GM23338 (cell line): ENCODE results near the gene GNAT3. TPM values are rescaled to one million over a fixed set of nuclear protein-coding genes. Genes with fewer than 3 reads are reported as not detected.

Experiments
- ATAC-seq: fragments of 200-7000 bp; cut with Tn5 transposase; 3 replicates; pipeline ENCODE4 v1.9.1; 2020
- DNase-seq: peaks from one replicate; pipeline ENCODE4 v3.0.0-alpha.2; 2015; ENCODE audit warnings: low spot score
- H2AFZ ChIP-seq: fragments of 200-600 bp; sonication (generic); 2 replicates; pipeline ENCODE4 v1.8.0; 2016; ENCODE audit warnings: antibody characterized with exemption, mild to moderate bottlenecking, moderate library complexity
- H3F3A ChIP-seq: fragments of 200-600 bp; sonication (generic); replicated peaks from 2 replicates; pipeline ENCODE4 v1.8.0; 2017; ENCODE audit warnings: antibody characterized with exemption, mixed run types, low read depth
- H3K27ac ChIP-seq: fragments of 200-600 bp; sonication (generic); 2 replicates; pipeline ENCODE4 v1.6.1; 2016; ENCODE audit warnings: low read depth
- H3K27me3 ChIP-seq: fragments of 200-600 bp; sonication (generic); 2 replicates; pipeline ENCODE4 v1.8.0; 2016; ENCODE audit warnings: mild to moderate bottlenecking, mixed run types, moderate library complexity; ENCODE audit not compliant: insufficient read depth
- H3K36me3 ChIP-seq: fragments of 200-600 bp; sonication (generic); 2 replicates; pipeline ENCODE4 v1.8.0; 2016; ENCODE audit warnings: mild to moderate bottlenecking; ENCODE audit not compliant: insufficient read depth
- H3K4me1 ChIP-seq: fragments of 200-600 bp; sonication (generic); 2 replicates; pipeline ENCODE4 v1.8.0; 2016; ENCODE audit warnings: mild to moderate bottlenecking, moderate library complexity; ENCODE audit not compliant: insufficient read depth
- H3K4me2 ChIP-seq: fragments of 200-600 bp; sonication (generic); 2 replicates; pipeline ENCODE4 v1.7.1; 2017; ENCODE audit warnings: mixed run types
- H3K4me3 ChIP-seq: fragments of 200-600 bp; sonication (generic); 2 replicates; pipeline ENCODE4 v1.6.1; 2016; ENCODE audit warnings: mixed run types
- H3K79me2 ChIP-seq: fragments of 200-600 bp; sonication (generic); replicated peaks from 2 replicates; pipeline ENCODE4 v1.8.0; 2017; ENCODE audit warnings: mild to moderate bottlenecking; ENCODE audit not compliant: insufficient read depth
- H3K9me2 ChIP-seq: fragments of 200-600 bp; sonication (generic); 2 replicates; pipeline ENCODE4 v1.8.0; 2017; ENCODE audit not compliant: insufficient read depth
- H4K20me1 ChIP-seq: fragments of 200-600 bp; sonication (generic); replicated peaks from 2 replicates; pipeline ENCODE4 v1.8.0; 2017; ENCODE audit warnings: mild to moderate bottlenecking; ENCODE audit not compliant: insufficient read depth
- H3K27ac Mint-ChIP-seq: 2 replicates; pipeline ENCODE4 v1.8.0; 2020; ENCODE audit warnings: inconsistent platforms, mild to moderate bottlenecking, moderate library complexity, mixed read lengths
- H3K27me3 Mint-ChIP-seq: 3 replicates; pipeline ENCODE4 v1.8.0; 2022; ENCODE audit warnings: low read depth, mild to moderate bottlenecking, moderate library complexity, mixed read lengths, inconsistent platforms; ENCODE audit not compliant: insufficient read depth, poor library complexity
- H3K36me3 Mint-ChIP-seq: 3 replicates; pipeline ENCODE4 v1.8.0; 2021; ENCODE audit warnings: low read depth, mild to moderate bottlenecking, inconsistent platforms, moderate library complexity, mixed read lengths
- H3K4me1 Mint-ChIP-seq: 3 replicates; pipeline ENCODE4 v1.8.0; 2020; ENCODE audit warnings: mild to moderate bottlenecking, inconsistent platforms, mixed read lengths
- H3K4me3 Mint-ChIP-seq: 3 replicates; pipeline ENCODE4 v1.8.0; 2021; ENCODE audit warnings: moderate library complexity, mild to moderate bottlenecking, inconsistent platforms, mixed read lengths
- H3K9me3 Mint-ChIP-seq: 3 replicates; pipeline ENCODE4 v1.8.0; 2020; ENCODE audit warnings: moderate library complexity, mild to moderate bottlenecking, inconsistent platforms, mixed read lengths
- CREB1 ChIP-seq: fragments of 250-450 bp; sonication (Bioruptor Pico); IDR thresholded peaks from 2 replicates; pipeline ENCODE4 v1.5.0; 2020; ENCODE audit warnings: low read depth, mild to moderate bottlenecking, moderate library complexity
- CTCF ChIP-seq, 2 experiments: fragments of 200-600 bp in 1 of 2; sonication (generic) in 1 of 2; conservative IDR thresholded peaks; 2 replicates each; pipeline versions ENCODE4 v1.5.1 to v1.6.1; 2016 to 2017; ENCODE audit warnings: antibody characterized with exemption in 2 of 2, low read depth in 2 of 2, mild to moderate bottlenecking in 2 of 2, moderate library complexity in 1 of 2
- ETS1 ChIP-seq: IDR thresholded peaks from 2 replicates; pipeline ENCODE4 v1.6.1; 2016; ENCODE audit warnings: antibody characterized with exemption
- EZH2phosphoT487 ChIP-seq: fragments of 200-600 bp; sonication (generic); IDR thresholded peaks from one replicate; pipeline ENCODE4 v1.8.1; 2018; ENCODE audit warnings: antibody characterized with exemption; ENCODE audit not compliant: unreplicated experiment
- REST ChIP-seq: IDR thresholded peaks from one replicate; pipeline ENCODE4 v1.6.1; 2018; ENCODE audit warnings: antibody characterized with exemption; ENCODE audit not compliant: unreplicated experiment
- ZNF462 ChIP-seq: fragments of 250-450 bp; sonication (Bioruptor Pico); IDR thresholded peaks from 2 replicates; pipeline ENCODE4 v1.5.0; 2020; ENCODE audit warnings: mild to moderate bottlenecking, moderate library complexity
- polyA plus RNA-seq: library from polyadenylated mRNA; unstranded; fragments of >200 nt; fragmentation: Nextera tagmentation; extraction: Ambion mirVana; gene quantifications from 2 replicates; pipeline ENCODE4 v1.2.1, GENCODE V29; 2016
- total RNA-seq: library from RNA; depleted of rRNA; stranded (reverse); fragments of >200 nt; shearing (Covaris generic); gene quantifications from 2 replicates; pipeline ENCODE4 v1.2.3, GENCODE V29; 2014

GNAT3 gene
- total and polyA plus RNA-seq, 2 experiments from 2014 or later: not detected

- H3K27ac Mint-ChIP-seq: no peak overlapping the region
- Histone ChIP-seq H4K20me1 (no peaks in the 10 kb centered on the region), H2AFZ (no peak overlapping the region), H3K4me1 (peaks cover 15% of the 10 kb centered on the region), H3K36me3 (no peaks in the 10 kb centered on the region), H3K79me2 (no peaks in the 10 kb centered on the region), H3K9me2 (peaks cover 5% of the 10 kb centered on the region; the same call in 1 of the 2 replicates), H3K27ac (no peak overlapping the region), H3K27me3 (no peaks in the 10 kb centered on the region), H3K4me2 (no peak overlapping the region), H3F3A (no peaks in the 10 kb centered on the region), H3K4me3 (no peak overlapping the region)
- peaks cover 23% of the 10 kb centered on the region for H3K4me1 Mint-ChIP-seq
- no peak overlapping the region for H3K4me3 Mint-ChIP-seq
- H3K9me3 Mint-ChIP-seq: peaks cover 7% of the 10 kb centered on the region; the same call in 2 of the 3 replicates
- DNase-seq (no peak), ATAC-seq (no peak)
- H3K27me3 Mint-ChIP-seq: peaks cover 2% of the 10 kb centered on the region
- peaks cover 17% of the 10 kb centered on the region; the same call in 2 of the 3 replicates for H3K36me3 Mint-ChIP-seq
- no peak for TF ChIP-seq CTCF (conservative IDR thresholded peaks at IDR 0.05; ENCODE audit: low read depth in 2 of 2)
- TF ChIP-seq REST: no peak
- TF ChIP-seq CREB1: no peak
- no peak for TF ChIP-seq ZNF462 (CRISPR knock-in tag)
- no peak for TF ChIP-seq ETS1
- TF ChIP-seq EZH2phosphoT487: no peak
Measured at GRCh38 chr7:80482950-80483349, 28.9 kb downstream of the GNAT3 start.
